HG03108 (cell line): ENCODE results near the gene ARHGAP29.

Experiments used
- ATAC-seq: cut with Tn5 transposase; IDR thresholded peaks from one replicate; pipeline ENCODE4 v1.9.1; 2021; ENCODE audit warnings: moderate library complexity; ENCODE audit not compliant: unreplicated experiment

Gene ARHGAP29, protein sequence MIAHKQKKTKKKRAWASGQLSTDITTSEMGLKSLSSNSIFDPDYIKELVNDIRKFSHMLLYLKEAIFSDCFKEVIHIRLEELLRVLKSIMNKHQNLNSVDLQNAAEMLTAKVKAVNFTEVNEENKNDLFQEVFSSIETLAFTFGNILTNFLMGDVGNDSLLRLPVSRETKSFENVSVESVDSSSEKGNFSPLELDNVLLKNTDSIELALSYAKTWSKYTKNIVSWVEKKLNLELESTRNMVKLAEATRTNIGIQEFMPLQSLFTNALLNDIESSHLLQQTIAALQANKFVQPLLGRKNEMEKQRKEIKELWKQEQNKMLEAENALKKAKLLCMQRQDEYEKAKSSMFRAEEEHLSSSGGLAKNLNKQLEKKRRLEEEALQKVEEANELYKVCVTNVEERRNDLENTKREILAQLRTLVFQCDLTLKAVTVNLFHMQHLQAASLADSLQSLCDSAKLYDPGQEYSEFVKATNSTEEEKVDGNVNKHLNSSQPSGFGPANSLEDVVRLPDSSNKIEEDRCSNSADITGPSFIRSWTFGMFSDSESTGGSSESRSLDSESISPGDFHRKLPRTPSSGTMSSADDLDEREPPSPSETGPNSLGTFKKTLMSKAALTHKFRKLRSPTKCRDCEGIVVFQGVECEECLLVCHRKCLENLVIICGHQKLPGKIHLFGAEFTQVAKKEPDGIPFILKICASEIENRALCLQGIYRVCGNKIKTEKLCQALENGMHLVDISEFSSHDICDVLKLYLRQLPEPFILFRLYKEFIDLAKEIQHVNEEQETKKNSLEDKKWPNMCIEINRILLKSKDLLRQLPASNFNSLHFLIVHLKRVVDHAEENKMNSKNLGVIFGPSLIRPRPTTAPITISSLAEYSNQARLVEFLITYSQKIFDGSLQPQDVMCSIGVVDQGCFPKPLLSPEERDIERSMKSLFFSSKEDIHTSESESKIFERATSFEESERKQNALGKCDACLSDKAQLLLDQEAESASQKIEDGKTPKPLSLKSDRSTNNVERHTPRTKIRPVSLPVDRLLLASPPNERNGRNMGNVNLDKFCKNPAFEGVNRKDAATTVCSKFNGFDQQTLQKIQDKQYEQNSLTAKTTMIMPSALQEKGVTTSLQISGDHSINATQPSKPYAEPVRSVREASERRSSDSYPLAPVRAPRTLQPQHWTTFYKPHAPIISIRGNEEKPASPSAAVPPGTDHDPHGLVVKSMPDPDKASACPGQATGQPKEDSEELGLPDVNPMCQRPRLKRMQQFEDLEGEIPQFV

GRCh38 chr1:94237291-94238226 lies at the start of gene ARHGAP29:
Gene ARHGAP29 (minus strand): TSS chr1:94237584. CDS start chr1:94231611, 5,973 bp downstream.
- peak; percentile 77 for ATAC-seq

DNA sequence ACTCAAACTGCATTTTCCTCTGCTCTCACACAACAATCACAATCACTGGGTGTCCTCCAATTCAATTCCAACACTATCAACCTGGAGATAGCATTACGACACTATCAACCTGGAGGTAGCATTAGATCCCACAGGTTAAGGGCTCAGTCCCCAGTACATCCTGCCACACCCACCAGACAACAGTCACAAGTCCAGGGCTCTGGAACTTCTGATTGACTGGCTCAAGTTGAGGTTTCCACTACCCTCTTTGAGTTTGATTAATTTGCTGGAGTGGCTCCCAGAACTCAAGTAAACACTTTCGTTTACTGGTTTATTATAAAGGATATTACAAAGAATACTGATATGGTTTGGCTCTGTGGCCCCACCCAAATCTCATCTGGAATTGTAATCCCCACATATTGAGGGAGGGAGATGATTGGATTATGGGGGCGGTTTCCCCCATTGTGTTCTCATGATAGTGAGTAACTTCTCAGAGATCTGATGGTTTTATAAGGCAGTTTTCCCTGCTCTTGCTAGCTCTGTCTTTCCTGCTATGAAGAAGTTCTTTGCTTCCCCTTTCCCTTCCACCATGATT lies 49.6 kb upstream of the ARHGAP29 start:
- no peak for ATAC-seq

DNA sequence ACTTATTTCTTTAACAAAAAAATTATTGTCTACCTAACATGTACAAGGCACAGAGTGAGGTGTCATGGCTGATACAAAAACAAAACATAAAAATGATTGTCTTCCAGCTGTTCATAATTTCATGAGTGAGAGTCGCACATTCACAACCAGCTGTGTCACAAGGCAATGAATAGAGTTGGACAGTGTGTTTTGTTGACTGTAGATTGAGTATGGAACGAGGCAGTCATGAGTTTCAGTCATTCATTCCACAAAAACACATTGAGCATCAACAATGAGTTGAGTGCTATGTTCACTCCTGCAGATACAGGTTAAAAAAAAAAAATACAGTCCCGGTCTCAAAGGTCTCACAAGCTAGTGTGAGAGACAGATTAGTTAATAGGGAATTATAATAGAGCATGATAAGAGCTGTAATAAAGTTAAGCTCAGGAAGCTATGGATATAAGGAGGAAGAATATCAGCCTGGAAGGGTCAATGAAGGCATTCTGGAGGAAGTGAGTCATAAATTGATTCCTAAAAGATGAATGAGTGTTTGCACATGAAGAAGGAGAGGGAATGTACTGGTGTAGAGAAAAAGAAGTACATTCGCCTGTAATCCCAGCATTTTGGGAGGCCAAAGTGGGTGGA lies 47.8 kb upstream of the ARHGAP29 start:
- no peak for ATAC-seq

DNA sequence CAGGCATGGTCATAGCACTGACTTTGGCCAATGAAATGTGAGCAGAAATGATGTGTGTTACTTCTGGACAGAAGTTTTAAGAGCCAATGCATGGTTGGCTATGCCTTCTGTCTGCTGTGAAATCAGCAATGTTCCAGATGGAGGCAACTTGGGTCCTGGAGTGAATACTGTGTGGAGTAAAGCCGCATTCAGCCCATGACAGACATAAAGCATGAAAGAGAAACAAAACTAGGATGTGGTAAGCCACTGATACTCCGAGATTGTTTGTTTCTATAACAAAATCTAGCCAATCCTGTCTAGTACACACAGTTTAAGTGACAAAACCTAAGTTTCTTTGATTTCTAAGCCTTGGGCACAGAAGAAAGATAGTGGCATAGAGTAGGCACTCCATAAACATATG lies 47.1 kb upstream of the ARHGAP29 start:
- ATAC-seq: no peak

- ATAC-seq: no peak
These were observed 46.1 kb upstream of the ARHGAP29 start for GRCh38 chr1:94283462-94283861.

- ATAC-seq: no peak
These were observed 44.8 kb upstream of the ARHGAP29 start for GRCh38 chr1:94282143-94282711.

DNA sequence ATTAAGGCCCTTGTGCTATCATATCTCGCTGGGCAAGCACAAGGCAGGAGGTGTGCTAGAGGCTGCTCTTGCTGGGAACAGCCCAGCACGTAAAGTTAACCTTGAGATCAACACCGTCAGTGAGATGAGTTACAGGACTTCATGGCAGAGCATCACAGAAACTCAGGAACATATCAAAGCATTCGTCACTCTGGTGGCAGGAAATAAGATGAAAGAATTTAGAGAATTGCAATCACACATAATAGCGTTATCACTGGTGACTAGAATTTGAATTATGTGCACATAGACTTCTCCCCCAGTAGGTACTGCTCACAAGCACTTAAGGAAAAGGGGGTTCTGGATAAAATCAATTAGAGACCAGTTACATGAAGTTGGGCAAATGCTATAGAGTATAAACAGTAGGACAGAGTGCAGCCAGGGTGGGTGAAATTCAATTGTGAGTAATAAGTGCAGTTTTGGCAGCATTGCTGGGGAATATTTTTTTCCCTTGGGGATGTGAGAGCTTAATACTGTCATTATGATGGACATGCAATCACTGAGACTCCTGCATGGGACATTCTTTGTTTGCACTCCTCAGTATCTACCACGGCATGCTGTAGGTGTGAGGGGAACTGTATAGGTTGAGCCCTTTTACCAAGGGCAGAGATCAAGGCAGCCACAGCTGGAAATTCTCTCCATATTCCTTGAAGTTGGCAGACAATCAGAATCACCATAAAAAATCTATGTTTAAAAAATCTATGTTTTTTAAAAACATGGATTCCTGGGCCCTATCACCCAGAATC lies 44.2 kb upstream of the ARHGAP29 start:
- ATAC-seq: no peak

DNA sequence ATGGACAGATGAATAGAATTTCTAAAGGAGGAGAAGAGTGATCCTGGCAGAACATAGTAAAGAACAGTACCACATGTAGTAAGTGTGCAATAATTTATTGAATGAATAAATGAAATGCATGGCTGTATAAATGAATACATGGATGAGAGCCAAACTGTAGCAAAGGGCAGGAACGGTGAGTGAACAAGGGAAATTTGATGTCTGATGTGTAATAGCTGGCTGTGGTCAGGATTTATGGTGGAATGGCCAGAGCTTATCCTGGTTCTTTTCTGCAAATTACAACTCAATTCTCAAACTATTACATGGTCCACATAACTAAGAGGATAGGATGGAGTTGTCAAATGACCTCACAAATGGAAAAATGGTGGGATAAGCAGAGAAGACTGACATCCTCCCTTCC lies 43.2 kb upstream of the ARHGAP29 start:
- no peak for ATAC-seq

DNA sequence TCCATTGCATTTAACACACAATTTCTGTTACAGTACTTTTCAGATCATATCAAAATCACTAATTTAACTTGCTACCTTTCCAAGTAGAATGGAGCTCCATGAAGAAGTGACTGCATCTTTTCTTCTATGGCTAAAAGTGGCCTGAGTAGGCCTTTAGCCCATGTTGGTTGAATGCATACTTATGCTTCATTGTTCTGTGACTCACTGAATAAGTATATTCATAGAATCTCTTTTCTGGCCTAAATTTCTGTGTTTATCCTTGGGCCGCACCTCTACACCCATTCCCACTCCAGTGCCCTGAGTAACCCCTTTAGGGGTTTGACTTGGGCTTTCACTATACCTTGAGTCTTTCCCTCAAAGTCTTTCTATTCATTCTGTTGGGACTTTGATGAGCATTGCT lies 42.1 kb upstream of the ARHGAP29 start:
- no peak for ATAC-seq

GRCh38 chr1:94279038-94279437 lies 41.7 kb upstream of the ARHGAP29 start:
- no peak for ATAC-seq

- ATAC-seq: no peak
These were observed 39.6 kb upstream of the ARHGAP29 start for GRCh38 chr1:94276988-94277434.

- ATAC-seq: no peak
These were observed 37.7 kb upstream of the ARHGAP29 start for GRCh38 chr1:94275083-94275482.

DNA sequence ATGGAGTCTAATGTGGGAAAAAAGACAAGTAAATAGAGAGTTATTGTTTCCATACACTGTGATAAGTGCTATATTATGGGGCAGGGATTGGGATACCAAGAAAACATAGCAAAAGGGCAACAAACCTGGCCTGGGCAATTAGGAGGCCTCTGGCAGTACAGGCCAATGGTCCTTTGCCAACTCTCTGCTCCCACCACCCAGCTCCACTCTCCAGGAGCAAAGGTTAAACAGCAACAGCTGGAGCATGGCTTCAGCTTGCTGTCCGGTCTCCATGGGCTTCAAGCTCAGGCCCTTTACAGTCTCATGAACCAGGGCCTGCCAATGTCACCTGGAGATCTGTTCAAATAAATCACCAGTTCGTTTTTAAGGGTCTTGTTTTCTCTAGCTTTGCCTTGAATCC lies 37.2 kb upstream of the ARHGAP29 start:
- no peak for ATAC-seq

DNA sequence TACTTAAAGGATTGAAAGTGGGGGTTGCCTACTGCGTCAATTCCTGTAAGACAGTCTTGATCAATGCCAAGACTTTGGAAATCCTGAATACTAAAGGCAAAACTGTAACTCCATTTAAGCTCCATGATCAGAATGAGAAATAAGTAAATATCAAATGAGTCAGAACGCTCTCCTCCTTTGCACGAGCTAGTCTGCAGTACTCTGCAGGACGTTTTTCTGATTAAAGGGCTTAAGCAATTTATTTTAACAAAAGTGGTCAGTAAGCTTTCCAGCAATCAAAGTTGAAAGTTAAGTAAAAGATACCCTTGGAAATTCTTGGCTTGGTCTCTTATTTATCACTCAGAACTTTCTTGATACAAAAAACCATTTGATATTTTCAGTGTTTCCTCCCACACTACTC lies 35.7 kb upstream of the ARHGAP29 start:
- no peak for ATAC-seq

DNA sequence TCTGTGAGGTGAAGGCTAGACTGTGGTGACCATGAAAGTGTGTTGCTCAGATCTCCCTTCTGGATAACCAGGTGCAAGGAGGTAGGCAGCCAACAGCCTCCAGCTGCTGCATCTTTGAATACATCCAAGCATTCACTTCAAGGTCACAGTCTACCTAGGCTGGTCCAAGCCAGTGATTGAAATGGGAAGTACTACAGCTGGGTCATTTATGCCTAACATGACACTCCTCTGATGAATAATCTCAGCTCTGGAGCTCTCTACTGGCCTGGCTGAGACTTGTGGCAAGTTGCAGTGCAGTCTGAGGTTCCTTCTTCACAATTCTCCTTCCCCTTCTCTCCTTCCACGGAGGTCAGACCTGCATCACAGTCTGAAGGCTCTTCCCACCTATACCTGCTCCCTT lies 35.0 kb upstream of the ARHGAP29 start:
- ATAC-seq: no peak

DNA sequence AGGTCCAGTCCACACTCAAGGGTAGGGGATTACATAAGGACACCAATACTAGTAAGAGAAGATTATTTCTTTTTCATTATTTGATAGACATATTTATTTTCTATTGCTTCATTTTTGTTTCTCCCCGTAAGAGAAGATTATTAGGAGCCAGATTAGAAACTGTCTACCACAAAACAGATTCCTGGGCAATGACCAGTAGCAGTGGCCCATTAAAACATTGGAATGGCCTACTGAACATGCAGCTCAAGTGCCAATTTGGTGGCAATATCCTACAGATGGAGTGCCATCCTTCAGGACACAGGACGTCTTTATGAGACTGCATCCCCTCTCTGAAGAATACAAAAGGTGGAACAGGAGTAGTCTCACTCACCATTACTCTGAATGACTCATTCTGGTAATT lies 34.0 kb upstream of the ARHGAP29 start:
- no peak for ATAC-seq

- ATAC-seq: no peak
These were observed 33.4 kb upstream of the ARHGAP29 start for GRCh38 chr1:94270801-94271203.

- no peak for ATAC-seq
These were observed 32.5 kb upstream of the ARHGAP29 start for GRCh38 chr1:94269921-94270320.
